Measurements from ENCODE around the gene TMEM171.

TMEM171 gene

GRCh38 chr5:73139485-73139884 lies 19.1 kb downstream of the TMEM171 start (continued):
- TF ChIP-seq, protein P1, sequence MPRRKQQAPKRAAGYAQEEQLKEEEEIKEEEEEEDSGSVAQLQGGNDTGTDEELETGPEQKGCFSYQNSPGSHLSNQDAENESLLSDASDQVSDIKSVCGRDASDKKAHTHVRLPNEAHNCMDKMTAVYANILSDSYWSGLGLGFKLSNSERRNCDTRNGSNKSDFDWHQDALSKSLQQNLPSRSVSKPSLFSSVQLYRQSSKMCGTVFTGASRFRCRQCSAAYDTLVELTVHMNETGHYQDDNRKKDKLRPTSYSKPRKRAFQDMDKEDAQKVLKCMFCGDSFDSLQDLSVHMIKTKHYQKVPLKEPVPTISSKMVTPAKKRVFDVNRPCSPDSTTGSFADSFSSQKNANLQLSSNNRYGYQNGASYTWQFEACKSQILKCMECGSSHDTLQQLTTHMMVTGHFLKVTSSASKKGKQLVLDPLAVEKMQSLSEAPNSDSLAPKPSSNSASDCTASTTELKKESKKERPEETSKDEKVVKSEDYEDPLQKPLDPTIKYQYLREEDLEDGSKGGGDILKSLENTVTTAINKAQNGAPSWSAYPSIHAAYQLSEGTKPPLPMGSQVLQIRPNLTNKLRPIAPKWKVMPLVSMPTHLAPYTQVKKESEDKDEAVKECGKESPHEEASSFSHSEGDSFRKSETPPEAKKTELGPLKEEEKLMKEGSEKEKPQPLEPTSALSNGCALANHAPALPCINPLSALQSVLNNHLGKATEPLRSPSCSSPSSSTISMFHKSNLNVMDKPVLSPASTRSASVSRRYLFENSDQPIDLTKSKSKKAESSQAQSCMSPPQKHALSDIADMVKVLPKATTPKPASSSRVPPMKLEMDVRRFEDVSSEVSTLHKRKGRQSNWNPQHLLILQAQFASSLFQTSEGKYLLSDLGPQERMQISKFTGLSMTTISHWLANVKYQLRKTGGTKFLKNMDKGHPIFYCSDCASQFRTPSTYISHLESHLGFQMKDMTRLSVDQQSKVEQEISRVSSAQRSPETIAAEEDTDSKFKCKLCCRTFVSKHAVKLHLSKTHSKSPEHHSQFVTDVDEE (CRISPR knock-in tag; IDR thresholded peaks at IDR 0.05): no peak

DNA sequence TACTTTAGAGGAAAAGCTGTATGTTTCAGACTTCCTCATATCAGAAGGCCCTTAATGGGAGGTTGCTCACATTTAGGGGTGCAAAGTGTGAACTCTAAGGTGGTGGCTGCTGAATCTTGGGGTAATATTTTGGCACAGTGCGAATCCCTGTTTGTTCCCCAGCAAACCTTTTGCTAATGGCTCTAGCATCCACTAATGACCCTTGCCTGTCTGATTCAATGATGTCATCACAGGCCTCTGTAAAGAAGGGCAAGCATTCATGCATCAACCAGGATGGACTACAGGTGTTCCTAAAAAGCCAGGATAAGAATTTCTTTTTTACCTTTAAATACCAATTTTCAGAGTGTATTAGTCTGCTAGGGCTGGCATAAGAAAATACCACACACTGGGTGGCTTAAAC lies 20.4 kb downstream of the TMEM171 start:
- TF ChIP-seq CSRNP3 (CRISPR knock-in tag; IDR thresholded peaks at IDR 0.05) (no peak), TCF4 (CRISPR knock-in tag; IDR thresholded peaks at IDR 0.05; ENCODE audit: borderline replicate concordance) (no peak), ZFP30 (CRISPR knock-in tag; IDR thresholded peaks at IDR 0.05) (no peak), POU6F1 (CRISPR knock-in tag; IDR thresholded peaks at IDR 0.05; ENCODE audit: borderline replicate concordance, low read depth) (no peak), ZNF8 (CRISPR knock-in tag; IDR thresholded peaks at IDR 0.05) (no peak), ZNF70 (CRISPR knock-in tag; IDR thresholded peaks at IDR 0.05) (no peak), ESRRG (CRISPR knock-in tag; IDR thresholded peaks at IDR 0.05) (no peak), RARB (CRISPR knock-in tag; IDR thresholded peaks at IDR 0.05) (no peak), PPARA (CRISPR knock-in tag; IDR thresholded peaks at IDR 0.05; ENCODE audit: borderline replicate concordance) (no peak), OSR1 (CRISPR knock-in tag; IDR thresholded peaks at IDR 0.05) (no peak), GLIS3 (CRISPR knock-in tag; IDR thresholded peaks at IDR 0.05) (no peak), SNAI2 (CRISPR knock-in tag; IDR thresholded peaks at IDR 0.05) (no peak), CSDC2 (CRISPR knock-in tag; IDR thresholded peaks at IDR 0.05) (no peak), ISL1 (CRISPR knock-in tag; IDR thresholded peaks at IDR 0.05) (no peak), ZFP3 (CRISPR knock-in tag; IDR thresholded peaks at IDR 0.05) (no peak), ARNTL (CRISPR knock-in tag; IDR thresholded peaks at IDR 0.05; ENCODE audit: borderline replicate concordance, low read depth) (no peak)
- TF ChIP-seq, protein P2, sequence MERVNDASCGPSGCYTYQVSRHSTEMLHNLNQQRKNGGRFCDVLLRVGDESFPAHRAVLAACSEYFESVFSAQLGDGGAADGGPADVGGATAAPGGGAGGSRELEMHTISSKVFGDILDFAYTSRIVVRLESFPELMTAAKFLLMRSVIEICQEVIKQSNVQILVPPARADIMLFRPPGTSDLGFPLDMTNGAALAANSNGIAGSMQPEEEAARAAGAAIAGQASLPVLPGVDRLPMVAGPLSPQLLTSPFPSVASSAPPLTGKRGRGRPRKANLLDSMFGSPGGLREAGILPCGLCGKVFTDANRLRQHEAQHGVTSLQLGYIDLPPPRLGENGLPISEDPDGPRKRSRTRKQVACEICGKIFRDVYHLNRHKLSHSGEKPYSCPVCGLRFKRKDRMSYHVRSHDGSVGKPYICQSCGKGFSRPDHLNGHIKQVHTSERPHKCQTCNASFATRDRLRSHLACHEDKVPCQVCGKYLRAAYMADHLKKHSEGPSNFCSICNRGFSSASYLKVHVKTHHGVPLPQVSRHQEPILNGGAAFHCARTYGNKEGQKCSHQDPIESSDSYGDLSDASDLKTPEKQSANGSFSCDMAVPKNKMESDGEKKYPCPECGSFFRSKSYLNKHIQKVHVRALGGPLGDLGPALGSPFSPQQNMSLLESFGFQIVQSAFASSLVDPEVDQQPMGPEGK (CRISPR knock-in tag; IDR thresholded peaks at IDR 0.05; ENCODE audit: borderline replicate concordance): no peak
- TF ChIP-seq, protein P3, sequence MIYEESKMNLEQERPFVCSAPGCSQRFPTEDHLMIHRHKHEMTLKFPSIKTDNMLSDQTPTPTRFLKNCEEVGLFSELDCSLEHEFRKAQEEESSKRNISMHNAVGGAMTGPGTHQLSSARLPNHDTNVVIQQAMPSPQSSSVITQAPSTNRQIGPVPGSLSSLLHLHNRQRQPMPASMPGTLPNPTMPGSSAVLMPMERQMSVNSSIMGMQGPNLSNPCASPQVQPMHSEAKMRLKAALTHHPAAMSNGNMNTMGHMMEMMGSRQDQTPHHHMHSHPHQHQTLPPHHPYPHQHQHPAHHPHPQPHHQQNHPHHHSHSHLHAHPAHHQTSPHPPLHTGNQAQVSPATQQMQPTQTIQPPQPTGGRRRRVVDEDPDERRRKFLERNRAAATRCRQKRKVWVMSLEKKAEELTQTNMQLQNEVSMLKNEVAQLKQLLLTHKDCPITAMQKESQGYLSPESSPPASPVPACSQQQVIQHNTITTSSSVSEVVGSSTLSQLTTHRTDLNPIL (CRISPR knock-in tag; IDR thresholded peaks at IDR 0.05; ENCODE audit: low read depth): no peak
- no peak for ATAC-seq

- no peak for ATAC-seq
- no peak for TF ChIP-seq RARB (CRISPR knock-in tag; IDR thresholded peaks at IDR 0.05)
- TF ChIP-seq SNAI2 (CRISPR knock-in tag; IDR thresholded peaks at IDR 0.05): no peak
- TF ChIP-seq TOX (CRISPR knock-in tag; IDR thresholded peaks at IDR 0.05; ENCODE audit: borderline replicate concordance): no peak
- no peak for TF ChIP-seq ISL1 (CRISPR knock-in tag; IDR thresholded peaks at IDR 0.05)
- no peak for TF ChIP-seq BACH2 (CRISPR knock-in tag; IDR thresholded peaks at IDR 0.05; ENCODE audit: borderline replicate concordance)
- no peak for TF ChIP-seq CSRNP3 (CRISPR knock-in tag; IDR thresholded peaks at IDR 0.05)
- TF ChIP-seq POU6F1 (CRISPR knock-in tag; IDR thresholded peaks at IDR 0.05; ENCODE audit: borderline replicate concordance, low read depth): no peak
- TF ChIP-seq, protein P3 (CRISPR knock-in tag; IDR thresholded peaks at IDR 0.05; ENCODE audit: low read depth): no peak
- TF ChIP-seq GLIS3 (CRISPR knock-in tag; IDR thresholded peaks at IDR 0.05): no peak
- no peak for TF ChIP-seq ESRRG (CRISPR knock-in tag; IDR thresholded peaks at IDR 0.05)
- TF ChIP-seq, protein P1 (CRISPR knock-in tag; IDR thresholded peaks at IDR 0.05): no peak
- TF ChIP-seq OSR1 (CRISPR knock-in tag; IDR thresholded peaks at IDR 0.05): no peak
These were observed 21.7 kb downstream of the TMEM171 start for GRCh38 chr5:73142035-73142434.
